HEK293T (cell line): ENCODE data around the gene OR1S2.

Source experiments
- CTCF ChIA-PET: fragments of 350-600 bp; formaldehyde crosslinking; extraction: SDS; loops from one replicate; lab custom pipeline; 2021; ENCODE audit warnings: antibody characterized with exemption, inconsistent platforms; lab: Yijun Ruan, JAX
- POLR2A ChIA-PET: fragments of 350-600 bp; formaldehyde crosslinking; extraction: SDS; loops from one replicate; lab custom pipeline; 2020; ENCODE audit warnings: antibody characterized with exemption, inconsistent platforms; lab: Yijun Ruan, JAX
- DNase-seq: peaks from one replicate; pipeline ENCODE4 v3.0.0; 2012; ENCODE audit warnings: mixed read lengths; ENCODE audit errors: extremely low spot score
- ARNT ChIP-seq: fragments of 450-650 bp; IDR thresholded peaks from 2 replicates; pipeline ENCODE4 v1.6.1; 2017; ENCODE audit warnings: mild to moderate bottlenecking
- BHLHE40 ChIP-seq: fragments of 450-650 bp; IDR thresholded peaks from 2 replicates; pipeline ENCODE4 v1.6.1; 2016; ENCODE audit warnings: mild to moderate bottlenecking, moderate library complexity, borderline replicate concordance
- CTBP1 ChIP-seq: fragments of 450-650 bp; IDR thresholded peaks from 2 replicates; pipeline ENCODE4 v1.6.1; 2016; ENCODE audit warnings: borderline replicate concordance
- ELF4 ChIP-seq: fragments of 450-650 bp; IDR thresholded peaks from 2 replicates; pipeline ENCODE4 v1.6.1; 2017; ENCODE audit warnings: antibody characterized with exemption
- FOXA1 ChIP-seq: fragments of 450-650 bp; IDR thresholded peaks from 2 replicates; pipeline ENCODE4 v1.6.1; 2016; ENCODE audit warnings: mild to moderate bottlenecking
- FOXK2 ChIP-seq: fragments of 450-650 bp; IDR thresholded peaks from 2 replicates; pipeline ENCODE4 v1.6.1; 2016; ENCODE audit warnings: mild to moderate bottlenecking
- FOXM1 ChIP-seq: fragments of 450-650 bp; IDR thresholded peaks from 2 replicates; pipeline ENCODE4 v1.6.1; 2017; ENCODE audit warnings: mild to moderate bottlenecking, borderline replicate concordance
- HDGF ChIP-seq: fragments of 450-650 bp; IDR thresholded peaks from 2 replicates; pipeline ENCODE4 v1.6.1; 2017; ENCODE audit warnings: antibody characterized with exemption, borderline replicate concordance
- L3MBTL2 ChIP-seq: fragments of 450-650 bp; conservative IDR thresholded peaks from 2 replicates; pipeline ENCODE4 v1.6.1; 2016; ENCODE audit warnings: mild to moderate bottlenecking
- LEF1 ChIP-seq: fragments of 450-650 bp; IDR thresholded peaks from 2 replicates; pipeline ENCODE4 v1.6.1; 2017; ENCODE audit warnings: mild to moderate bottlenecking, borderline replicate concordance
- NFRKB ChIP-seq: fragments of 450-650 bp; IDR thresholded peaks from 2 replicates; pipeline ENCODE4 v1.6.1; 2016; ENCODE audit warnings: mild to moderate bottlenecking, moderate library complexity
- PKNOX1 ChIP-seq: fragments of 450-650 bp; IDR thresholded peaks from 2 replicates; pipeline ENCODE4 v1.6.1; 2016
- SP1 ChIP-seq: fragments of 450-650 bp; IDR thresholded peaks from 2 replicates; pipeline ENCODE4 v1.6.1; 2017
- SUZ12 ChIP-seq: fragments of 450-650 bp; IDR thresholded peaks from 2 replicates; pipeline ENCODE4 v1.6.1; 2016; ENCODE audit warnings: mild to moderate bottlenecking
- TARDBP ChIP-seq: fragments of 450-650 bp; IDR thresholded peaks from 2 replicates; pipeline ENCODE4 v1.6.1; 2016
- ZNF384 ChIP-seq: fragments of 450-650 bp; IDR thresholded peaks from 2 replicates; pipeline ENCODE4 v1.6.1; 2016

Gene OR1S2

GRCh38 chr11:58179648-58180047 is 24.3 kb downstream of the OR1S2 start:
- CTCF ChIA-PET: no interaction called here
- POLR2A ChIA-PET: no interaction called here
- TF ChIP-seq BHLHE40 (no peak), ZNF384 (no peak), SUZ12 (no peak), TARDBP (no peak), ELF4 (no peak), LEF1 (no peak), FOXK2 (no peak), NFRKB (no peak), PKNOX1 (no peak), SP1 (no peak), FOXM1 (no peak)
- no peak for DNase-seq

GRCh38 chr11:58178444-58178843 is 25.5 kb downstream of the OR1S2 start:
- ChIA-PET POLR2A (no interaction called here), CTCF (no interaction called here)
- no peak for DNase-seq
- no peak for TF ChIP-seq TARDBP

- ChIA-PET POLR2A (no interaction called here), CTCF (no interaction called here)
- no peak for TF ChIP-seq FOXA1
- no peak for TF ChIP-seq SP1
- no peak for TF ChIP-seq SUZ12
- TF ChIP-seq BHLHE40: no peak
- TF ChIP-seq NFRKB: no peak
- DNase-seq: no peak
These were observed 26.4 kb downstream of the OR1S2 start for GRCh38 chr11:58177409-58178054.

GRCh38 chr11:58165504-58166106 is 38.3 kb downstream of the OR1S2 start:
- CTCF ChIA-PET: no interaction called here
- POLR2A ChIA-PET: no interaction called here
- DNase-seq: no peak
- TF ChIP-seq L3MBTL2 (no peak), LEF1 (no peak), PKNOX1 (no peak), FOXK2 (no peak), BHLHE40 (no peak), HDGF (no peak), ARNT (no peak), SUZ12 (no peak), TARDBP (no peak), ELF4 (no peak), SP1 (no peak), ZNF384 (no peak), CTBP1 (no peak)

- ChIA-PET CTCF (no interaction called here), POLR2A (no interaction called here)
- no peak for TF ChIP-seq ARNT
- DNase-seq: no peak
These were observed 39.0 kb downstream of the OR1S2 start for GRCh38 chr11:58164990-58165389.

- CTCF ChIA-PET: no interaction called here
- POLR2A ChIA-PET: no interaction called here
- TF ChIP-seq ARNT (no peak), FOXA1 (no peak), LEF1 (no peak), BHLHE40 (no peak), FOXM1 (no peak), ZNF384 (no peak), ELF4 (no peak), L3MBTL2 (no peak), PKNOX1 (no peak), FOXK2 (no peak), TARDBP (no peak), CTBP1 (no peak), SP1 (no peak), SUZ12 (no peak), NFRKB (no peak), HDGF (no peak)
- DNase-seq: no peak
These were observed 39.6 kb downstream of the OR1S2 start for GRCh38 chr11:58164389-58164788.
